ENCODE data around the gene CFAP74. TPM values are rescaled to one million over a fixed set of nuclear protein-coding genes. Genes with fewer than 3 reads are reported as not detected.
A peak's percentile ranks its signal among the peaks of the same experiment; 100 is the strongest.

Gene CFAP74
- total RNA-seq, 4 donors from 2014 or later: 0.24 TPM; not detected in 3

- TF ChIP-seq CTCF (IDR thresholded peaks at IDR 0.05): no peak
- DNase-seq (ENCODE audit: low spot score) (no peak), ATAC-seq (ENCODE audit: low FRiP score) (no peak)
These were observed 88.5 kb downstream of the CFAP74 start, which contains the start of gene CALML6 for GRCh38 chr1:1914971-1915692. CALML6 (plus strand) TSS chr1:1915260; CDS start chr1:1915281, 21 bp downstream.

GRCh38 chr1:1914101-1914970, 89.2 kb downstream of the CFAP74 start:
- ATAC-seq (ENCODE audit: low FRiP score): no peak

DNA sequence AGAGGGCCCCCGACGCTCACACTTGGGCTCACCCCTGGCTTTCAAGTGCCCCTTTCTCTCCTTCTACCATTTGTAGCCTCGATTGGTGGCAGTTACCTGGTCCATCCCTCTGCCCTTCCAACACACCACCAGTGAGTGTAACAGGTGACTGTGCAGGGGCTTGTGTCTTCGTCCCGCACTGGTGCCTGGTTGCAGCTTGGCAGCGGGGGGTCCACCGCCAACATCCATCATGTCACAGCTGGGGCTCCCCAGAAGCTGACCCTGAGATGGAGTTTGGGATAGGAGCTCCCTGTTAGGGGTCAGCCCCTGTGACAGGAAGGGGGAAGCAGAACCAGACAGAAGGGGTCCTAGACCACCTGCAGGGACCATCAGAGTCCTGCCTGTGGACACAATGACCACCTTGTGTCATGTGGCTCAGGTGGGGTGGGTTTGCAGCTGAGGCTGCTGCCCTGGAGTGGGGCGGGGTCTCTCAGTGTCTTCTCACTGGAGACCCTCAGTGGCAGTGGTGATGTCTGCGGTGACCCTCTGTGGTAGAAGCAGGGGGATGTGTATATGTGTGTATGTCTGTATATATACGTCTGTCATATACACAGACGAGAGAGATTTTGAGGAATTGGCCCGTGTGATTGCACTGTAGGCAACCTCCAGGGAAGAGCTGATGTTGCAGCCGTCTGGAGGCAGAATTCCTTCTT, 92.1 kb downstream of the CFAP74 start:
- ATAC-seq (ENCODE audit: low FRiP score) (no peak), DNase-seq (ENCODE audit: low spot score) (no peak)
- no peak for TF ChIP-seq CTCF (IDR thresholded peaks at IDR 0.05)

More at GRCh38 chr1:1914101-1914970, 89.2 kb downstream of the CFAP74 start:
- DNase-seq (ENCODE audit: low spot score): no peak
- TF ChIP-seq CTCF (IDR thresholded peaks at IDR 0.05): no peak

- DNase-seq (ENCODE audit: low spot score) (no peak), ATAC-seq (ENCODE audit: low FRiP score) (no peak)
- no peak for TF ChIP-seq CTCF (IDR thresholded peaks at IDR 0.05)
These were observed 92.8 kb downstream of the CFAP74 start for GRCh38 chr1:1910651-1911331.

GRCh38 chr1:1910033-1910465, 93.5 kb downstream of the CFAP74 start:
- no peak for TF ChIP-seq CTCF (IDR thresholded peaks at IDR 0.05)
- ATAC-seq (ENCODE audit: low FRiP score) (no peak), DNase-seq (ENCODE audit: low spot score) (no peak)

GRCh38 chr1:1908506-1908791, 95.1 kb downstream of the CFAP74 start:
- ATAC-seq (ENCODE audit: low FRiP score) (peak; percentile 28), DNase-seq (ENCODE audit: low spot score) (no peak)
- TF ChIP-seq CTCF (IDR thresholded peaks at IDR 0.05): no peak
